ENCODE results near the gene TMEM178A.

GRCh38 chr2:39663187-39663930 is 2.4 kb upstream of the TMEM178A start:
- TF ChIP-seq POLR2A (IDR thresholded peaks at IDR 0.05) (no peak), CTCF (IDR thresholded peaks at IDR 0.05) (no peak)

Measured in lower leg skin (tissue), 3 donors.